ENCODE results near the gene TMEM44.

- no peak for TF ChIP-seq CTCF (IDR thresholded peaks at IDR 0.05 in 2 of 3, conservative IDR thresholded peaks at IDR 0.05 in 1 of 3; ENCODE audit: insufficient read depth in 2 of 3, low read depth in 1 of 3, low read length in 3 of 3)
- no peak for TF ChIP-seq ZNF707 (CRISPR knock-in tag; conservative IDR thresholded peaks at IDR 0.05)
- no peak for TF ChIP-seq ZBTB11 (CRISPR knock-in tag; IDR thresholded peaks at IDR 0.05)
- no peak for TF ChIP-seq RBM39 (optimal IDR thresholded peaks at IDR 0.05; ENCODE audit: low read depth, low read length)
- no peak for TF ChIP-seq POLR2AphosphoS5 (IDR thresholded peaks at IDR 0.05; ENCODE audit: control insufficient read depth, insufficient read depth, low read depth, low read length)
- no peak for TF ChIP-seq ZNF561 (CRISPR knock-in tag; conservative IDR thresholded peaks at IDR 0.05)
- no peak for TF ChIP-seq MIER1 (IDR thresholded peaks at IDR 0.05; ENCODE audit: low read depth)
- TF ChIP-seq ZFX (CRISPR knock-in tag; IDR thresholded peaks at IDR 0.05) = no peak
- TF ChIP-seq PRPF4 (IDR thresholded peaks at IDR 0.05; ENCODE audit: insufficient read depth, low read depth, low read length, poor library complexity, severe bottlenecking) = no peak
- TF ChIP-seq PRDM10 (IDR thresholded peaks at IDR 0.05; ENCODE audit: partially characterized antibody) = no peak
- no peak for TF ChIP-seq HDAC6 (IDR thresholded peaks at IDR 0.05; ENCODE audit: low read depth, low read length)
Measured at GRCh38 chr3:194621947-194622346, 11.3 kb downstream of the TMEM44 start.
